HG03520 (cell line): ENCODE measurements around the gene C1orf174.

ENCODE experiments used
- ATAC-seq: cut with Tn5 transposase; IDR thresholded peaks from one replicate; pipeline ENCODE4 v1.9.1; 2021; ENCODE audit warnings: mild to moderate bottlenecking, moderate library complexity; ENCODE audit not compliant: unreplicated experiment

The C1orf174 gene

GRCh38 chr1:3841491-3841890 lies 58.6 kb downstream of the C1orf174 start:
- no peak for ATAC-seq
